ENCODE data around the gene MRPL1. TPM values are rescaled to one million over a fixed set of nuclear protein-coding genes. Genes with fewer than 3 reads are reported as not detected.

Gene MRPL1
- total RNA-seq, 1 donor from 2014 or later = 45.1 TPM

DNA sequence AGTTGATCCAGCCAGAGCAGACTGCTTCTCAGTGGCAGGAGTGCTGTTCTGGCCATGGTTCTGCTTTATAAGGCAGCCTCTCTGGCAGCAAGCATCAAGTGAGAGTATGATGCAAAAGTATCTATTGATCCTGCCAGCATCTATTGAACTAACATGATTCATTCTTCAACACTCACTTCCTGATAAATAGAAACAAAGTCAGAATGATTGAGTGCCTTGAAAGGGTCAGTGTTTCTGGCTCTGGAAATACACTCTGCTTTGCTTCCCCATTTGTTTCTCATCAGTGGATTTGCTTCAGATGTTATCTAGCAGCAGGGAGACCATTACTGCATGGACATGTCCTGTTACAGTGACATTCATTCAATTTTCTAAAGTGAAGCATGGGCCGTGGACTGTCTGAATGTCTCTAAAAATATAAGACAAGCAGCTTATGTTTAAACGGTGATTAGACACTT is 128.3 kb downstream of the MRPL1 start:
- TF ChIP-seq, protein P1, sequence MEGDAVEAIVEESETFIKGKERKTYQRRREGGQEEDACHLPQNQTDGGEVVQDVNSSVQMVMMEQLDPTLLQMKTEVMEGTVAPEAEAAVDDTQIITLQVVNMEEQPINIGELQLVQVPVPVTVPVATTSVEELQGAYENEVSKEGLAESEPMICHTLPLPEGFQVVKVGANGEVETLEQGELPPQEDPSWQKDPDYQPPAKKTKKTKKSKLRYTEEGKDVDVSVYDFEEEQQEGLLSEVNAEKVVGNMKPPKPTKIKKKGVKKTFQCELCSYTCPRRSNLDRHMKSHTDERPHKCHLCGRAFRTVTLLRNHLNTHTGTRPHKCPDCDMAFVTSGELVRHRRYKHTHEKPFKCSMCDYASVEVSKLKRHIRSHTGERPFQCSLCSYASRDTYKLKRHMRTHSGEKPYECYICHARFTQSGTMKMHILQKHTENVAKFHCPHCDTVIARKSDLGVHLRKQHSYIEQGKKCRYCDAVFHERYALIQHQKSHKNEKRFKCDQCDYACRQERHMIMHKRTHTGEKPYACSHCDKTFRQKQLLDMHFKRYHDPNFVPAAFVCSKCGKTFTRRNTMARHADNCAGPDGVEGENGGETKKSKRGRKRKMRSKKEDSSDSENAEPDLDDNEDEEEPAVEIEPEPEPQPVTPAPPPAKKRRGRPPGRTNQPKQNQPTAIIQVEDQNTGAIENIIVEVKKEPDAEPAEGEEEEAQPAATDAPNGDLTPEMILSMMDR (conservative IDR thresholded peaks at IDR 0.05) = no peak
- Mint-ChIP-seq H3K4me3 (no peak overlapping the region), H3K4me1 (peaks cover 11% of the 10 kb centered on the region), H3K27ac (ENCODE audit: unreplicated experiment) (no peak overlapping the region), H3K9me3 (no peaks in the 10 kb centered on the region), H3K27me3 (ENCODE audit: low read depth) (no peaks in the 10 kb centered on the region), H3K36me3 (ENCODE audit: low read depth) (no peaks in the 10 kb centered on the region)
- no peak for DNase-seq (ENCODE audit: low read depth, low spot score)

DNA sequence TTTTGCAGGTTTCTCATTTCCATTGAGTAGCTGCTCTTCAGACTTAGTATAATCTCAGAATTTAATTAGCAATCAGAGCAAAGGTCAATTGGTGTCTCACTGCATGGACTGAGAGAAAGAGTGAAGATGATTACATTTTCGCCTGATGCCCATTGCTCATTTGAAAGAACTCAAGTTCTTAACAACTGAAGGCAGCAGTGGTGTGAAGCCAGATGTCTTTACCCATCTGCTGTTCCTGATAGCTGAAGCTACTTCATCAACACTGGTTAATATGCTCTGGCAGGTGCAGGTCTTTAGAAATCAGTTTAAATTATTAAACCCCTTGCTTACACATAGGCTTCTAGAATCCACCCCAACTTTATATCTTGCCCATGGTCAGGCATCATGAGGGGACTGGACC is 130.0 kb downstream of the MRPL1 start:
- H3K4me3 Mint-ChIP-seq = no peak overlapping the region
- no peaks in the 10 kb centered on the region for H3K27me3 Mint-ChIP-seq (ENCODE audit: low read depth)
- no peaks in the 10 kb centered on the region for H3K36me3 Mint-ChIP-seq (ENCODE audit: low read depth)
- no peaks in the 10 kb centered on the region for H3K9me3 Mint-ChIP-seq
- H3K4me1 Mint-ChIP-seq = peaks cover 11% of the 10 kb centered on the region
- TF ChIP-seq, protein P1 (conservative IDR thresholded peaks at IDR 0.05) = no peak
- no peak for DNase-seq (ENCODE audit: low read depth, low spot score)
- H3K27ac Mint-ChIP-seq (ENCODE audit: unreplicated experiment) = no peak overlapping the region

DNA sequence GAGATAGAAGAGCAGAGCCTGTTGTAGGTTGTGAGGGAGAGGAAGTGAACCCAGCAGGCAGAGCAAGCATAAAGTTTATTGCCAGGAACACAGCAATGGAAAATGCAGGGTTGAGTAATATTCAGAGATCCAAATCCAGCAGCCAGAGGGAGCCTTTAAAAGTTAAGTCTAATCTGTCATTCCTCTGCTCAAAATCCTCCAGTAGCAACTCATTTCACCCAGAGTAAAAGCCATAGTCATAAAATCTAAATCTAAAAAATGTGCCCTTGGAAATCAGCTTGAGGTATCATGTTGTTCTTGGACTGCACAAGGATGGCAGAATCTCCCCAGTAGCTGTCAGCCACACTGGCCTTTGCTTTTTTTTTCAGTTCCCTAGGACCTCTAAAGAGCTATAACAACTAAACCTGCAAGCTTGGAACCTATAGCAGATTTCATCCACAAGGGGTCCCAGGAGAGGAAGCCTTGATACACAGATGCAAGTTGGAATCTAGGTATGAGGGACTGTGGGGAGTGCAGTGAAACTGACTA is 131.6 kb downstream of the MRPL1 start:
- Mint-ChIP-seq H3K4me3 (no peak overlapping the region), H3K27me3 (ENCODE audit: low read depth) (no peaks in the 10 kb centered on the region), H3K4me1 (peaks cover 11% of the 10 kb centered on the region), H3K27ac (ENCODE audit: unreplicated experiment) (no peak overlapping the region), H3K36me3 (ENCODE audit: low read depth) (no peaks in the 10 kb centered on the region), H3K9me3 (no peaks in the 10 kb centered on the region)
- TF ChIP-seq, protein P1 (conservative IDR thresholded peaks at IDR 0.05) = peak; percentile 75
- peak; percentile 34 for DNase-seq (ENCODE audit: low read depth, low spot score)

DNA sequence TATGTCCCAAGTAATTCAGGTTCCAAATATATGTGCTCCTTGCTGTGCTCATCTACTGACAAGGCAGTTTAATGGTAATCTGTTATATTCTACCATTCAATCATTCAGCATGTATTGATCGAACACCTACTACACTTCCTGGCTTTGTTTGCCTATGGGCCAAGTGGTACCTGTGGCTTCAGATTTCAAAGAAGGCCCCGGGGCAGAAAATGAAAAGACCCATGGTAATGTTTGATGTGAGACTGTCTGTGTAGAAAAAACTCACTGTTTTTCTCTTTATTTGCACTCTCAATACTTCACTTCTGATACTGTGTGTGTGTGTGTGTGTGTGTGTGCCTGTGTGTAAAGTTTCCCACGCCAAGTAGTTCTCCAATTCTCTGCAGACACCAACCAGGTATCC is 133.4 kb downstream of the MRPL1 start:
- no peaks in the 10 kb centered on the region for H3K36me3 Mint-ChIP-seq (ENCODE audit: low read depth)
- DNase-seq (ENCODE audit: low read depth, low spot score) = no peak
- TF ChIP-seq, protein P1 (conservative IDR thresholded peaks at IDR 0.05) = no peak
- no peaks in the 10 kb centered on the region for H3K27me3 Mint-ChIP-seq (ENCODE audit: low read depth)
- H3K9me3 Mint-ChIP-seq = no peaks in the 10 kb centered on the region
- no peak overlapping the region for H3K4me3 Mint-ChIP-seq
- H3K27ac Mint-ChIP-seq (ENCODE audit: unreplicated experiment) = no peak overlapping the region
- peaks cover 3% of the 10 kb centered on the region for H3K4me1 Mint-ChIP-seq

DNA sequence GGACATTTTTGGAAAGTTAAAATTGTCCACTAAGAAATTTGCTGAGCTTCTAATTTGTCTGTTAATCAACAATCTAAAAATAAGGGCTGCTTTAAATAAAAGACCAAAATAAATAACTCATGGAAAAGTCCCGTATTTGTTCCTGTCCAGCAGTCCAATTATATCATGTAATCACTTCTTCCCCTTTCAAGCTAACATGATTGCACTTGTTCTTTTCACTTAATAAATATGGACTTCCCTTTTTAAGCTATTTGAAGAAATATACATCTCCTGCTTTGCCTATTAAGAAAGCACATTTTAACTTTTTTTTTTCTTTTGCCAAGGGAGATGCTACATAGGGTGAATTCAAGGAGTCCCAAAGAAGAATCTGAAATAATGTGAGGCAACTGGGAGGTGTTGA is 138.9 kb downstream of the MRPL1 start:
- no peaks in the 10 kb centered on the region for H3K27me3 Mint-ChIP-seq (ENCODE audit: low read depth)
- H3K36me3 Mint-ChIP-seq (ENCODE audit: low read depth) = peaks cover 4% of the 10 kb centered on the region
- H3K4me1 Mint-ChIP-seq = no peaks in the 10 kb centered on the region
- TF ChIP-seq, protein P1 (conservative IDR thresholded peaks at IDR 0.05) = no peak
- DNase-seq (ENCODE audit: low read depth, low spot score) = no peak
- H3K9me3 Mint-ChIP-seq = peaks cover 8% of the 10 kb centered on the region
- no peak overlapping the region for H3K27ac Mint-ChIP-seq (ENCODE audit: unreplicated experiment)
- no peak overlapping the region for H3K4me3 Mint-ChIP-seq
